A549 (cell line): Measurements from ENCODE around the gene RAD54L. TPM values are rescaled to one million over a fixed set of nuclear protein-coding genes. Genes with fewer than 3 reads are reported as not detected.

Experiments
- ATAC-seq, 2 experiments: fragments of 200-7000 bp in 1 of 2; fragments of >200 bp in 1 of 2; cut with Nextera tagmentation in 1 of 2; cut with Tn5 transposase in 1 of 2; 3 replicates each; pipeline versions ENCODE4 v1.8.0 to v1.9.1; 2018 to 2020; ENCODE audit warnings: mild to moderate bottlenecking in 1 of 2, moderate library complexity in 1 of 2
- CTCF ChIA-PET: fragments of 300-600 bp; sonication (Branson Sonifier 250); formaldehyde crosslinking; extraction: SDS; loops from one replicate; lab custom pipeline; 2021; ENCODE audit warnings: antibody characterized with exemption, inconsistent platforms; lab: Yijun Ruan, JAX
- POLR2A ChIA-PET: fragments of 350-600 bp; formaldehyde crosslinking; extraction: SDS; loops from one replicate; lab custom pipeline; 2021; ENCODE audit warnings: antibody characterized with exemption, inconsistent platforms; lab: Yijun Ruan, JAX
- DNase-seq, 2 experiments: peaks; one replicate each; pipeline versions ENCODE4 v3.0.0 to v3.0.0-alpha.2; 2011 to 2016; ENCODE audit warnings: low read depth in 1 of 2, low spot score in 1 of 2
- FAIRE-seq: peaks from 2 replicates; lab custom pipeline; 2011; peaks lifted over from hg19 to GRCh38; lab: Jason Lieb, UNC
- H3K27ac ChIP-seq, 2 experiments: fragments of >200 bp; sonication (Bioruptor Twin); formaldehyde crosslinking; 3 replicates each; pipeline ENCODE4 v1.5.1; 2016 to 2017
- H3K4me1 ChIP-seq: fragments of >200 bp; sonication (Bioruptor Twin); formaldehyde crosslinking; 3 replicates; pipeline ENCODE4 v1.6.1; 2016
- H3K4me2 ChIP-seq: fragments of >200 bp; sonication (Bioruptor Twin); formaldehyde crosslinking; 3 replicates; pipeline ENCODE4 v1.6.1; 2016
- H3K4me3 ChIP-seq: fragments of >200 bp; sonication (Bioruptor Twin); formaldehyde crosslinking; 3 replicates; pipeline ENCODE4 v1.5.1; 2016
- H3K9me3 ChIP-seq: fragments of >200 bp; sonication (Bioruptor Twin); formaldehyde crosslinking; 3 replicates; pipeline ENCODE4 v1.6.1; 2016
- BCL3 ChIP-seq: fragments of >200 bp; sonication (Bioruptor Twin); formaldehyde crosslinking; IDR thresholded peaks from 3 replicates; pipeline ENCODE4 v1.6.1; 2016
- CBX2 ChIP-seq: fragments of 200-600 bp; sonication (generic); IDR thresholded peaks from 2 replicates; pipeline ENCODE4 v1.6.1; 2016; ENCODE audit warnings: low read depth, mild to moderate bottlenecking, borderline replicate concordance
- CBX8 ChIP-seq: fragments of 200-600 bp; sonication (generic); IDR thresholded peaks from 2 replicates; pipeline ENCODE4 v1.6.1; 2016
- CHD4 ChIP-seq: fragments of 200-600 bp; sonication (generic); IDR thresholded peaks from 2 replicates; pipeline ENCODE4 v1.6.1; 2016; ENCODE audit warnings: antibody characterized with exemption, mild to moderate bottlenecking, borderline replicate concordance
- EHF ChIP-seq: fragments of 250-450 bp; sonication (Bioruptor Pico); IDR thresholded peaks from 2 replicates; pipeline ENCODE4 v1.5.0; 2020; ENCODE audit warnings: mild to moderate bottlenecking
- EHMT2 ChIP-seq: fragments of 200-600 bp; sonication (generic); IDR thresholded peaks from 2 replicates; pipeline ENCODE4 v1.6.1; 2016; ENCODE audit warnings: antibody characterized with exemption, low read depth, mild to moderate bottlenecking, moderate library complexity
- EP300 ChIP-seq, 2 experiments: fragments of >200 bp; sonication (Bioruptor Twin); formaldehyde crosslinking; IDR thresholded peaks; 2 replicates in 1 of 2; 3 replicates in 1 of 2; pipeline ENCODE4 v1.6.1; 2016 to 2017
- ESRRA ChIP-seq: fragments of 150-350 bp; IDR thresholded peaks from 2 replicates; pipeline ENCODE4 v1.6.1; 2014; ENCODE audit warnings: mild to moderate bottlenecking, low read length, borderline replicate concordance
- FOSB ChIP-seq: fragments of 250-450 bp; sonication (Bioruptor Pico); IDR thresholded peaks from 2 replicates; pipeline ENCODE4 v1.5.0; 2020; ENCODE audit warnings: mild to moderate bottlenecking, moderate library complexity
- HOXA7 ChIP-seq: fragments of 250-450 bp; sonication (Bioruptor Pico); IDR thresholded peaks from 2 replicates; pipeline ENCODE4 v1.5.0; 2020; ENCODE audit warnings: mild to moderate bottlenecking, moderate library complexity
- JUN ChIP-seq, 2 experiments: fragments of >200 bp; sonication (Bioruptor Twin); formaldehyde crosslinking; IDR thresholded peaks; 2 replicates in 1 of 2; 3 replicates in 1 of 2; pipeline ENCODE4 v1.6.1; 2016 to 2017
- KDM1A ChIP-seq: fragments of 200-600 bp; sonication (generic); IDR thresholded peaks from 2 replicates; pipeline ENCODE4 v1.6.1; 2016; ENCODE audit warnings: low read depth, mild to moderate bottlenecking
- NFE2L2 ChIP-seq: fragments of 150-350 bp; conservative IDR thresholded peaks from 2 replicates; pipeline ENCODE4 v1.6.1; 2014; ENCODE audit warnings: low read length
- NR3C1 ChIP-seq: fragments of >200 bp; sonication (Bioruptor Twin); formaldehyde crosslinking; IDR thresholded peaks from 3 replicates; pipeline ENCODE4 v1.6.1; 2017
- PHF8 ChIP-seq: fragments of 200-600 bp; sonication (generic); IDR thresholded peaks from 2 replicates; pipeline ENCODE4 v1.6.1; 2016; ENCODE audit warnings: low read depth, mild to moderate bottlenecking, antibody characterized with exemption, moderate library complexity, borderline replicate concordance
- POLR2A ChIP-seq: IDR thresholded peaks from 2 replicates; pipeline ENCODE4 v1.6.1; 2012; ENCODE audit warnings: mild to moderate bottlenecking, low read length
- RARB ChIP-seq: fragments of 250-450 bp; sonication (Bioruptor Pico); IDR thresholded peaks from 2 replicates; pipeline ENCODE4 v1.8.0; 2021; ENCODE audit warnings: mild to moderate bottlenecking, moderate library complexity
- RCOR1 ChIP-seq: fragments of 150-350 bp; IDR thresholded peaks from 2 replicates; pipeline ENCODE4 v1.6.1; 2014; ENCODE audit warnings: antibody characterized with exemption, low read length, low read depth
- SREBF2 ChIP-seq: fragments of 450-650 bp; IDR thresholded peaks from 2 replicates; pipeline ENCODE4 v1.6.1; 2014; ENCODE audit warnings: mild to moderate bottlenecking, moderate library complexity
- TFCP2L1 ChIP-seq: fragments of 250-450 bp; sonication (Bioruptor Pico); IDR thresholded peaks from 2 replicates; pipeline ENCODE4 v1.5.0; 2021; ENCODE audit warnings: mild to moderate bottlenecking
- ZSCAN20 ChIP-seq: fragments of 250-450 bp; sonication (Bioruptor Pico); IDR thresholded peaks from 2 replicates; pipeline ENCODE4 v1.8.0; 2022; ENCODE audit warnings: mild to moderate bottlenecking, moderate library complexity
- WGBS: methylation state at CpG from one replicate; pipeline ENCODE4 v1.1.6; 2017; ENCODE audit errors: missing lambda C conversion rate; 5-methylcytosine and 5-hydroxymethylcytosine counted together
- polyA plus RNA-seq, 4 experiments: library from polyadenylated mRNA; depleted of rRNA in 3 of 4; stranded (reverse); fragments of >200 nt; fragmentation: RNase III in 1 of 4; extraction: RNeasy Plus Mini Kit Qiagen cat#74134 plus additional on column Dnase treatment in 1 of 4; gene quantifications; 2 replicates in 3 of 4; 3 replicates in 1 of 4; pipeline ENCODE4 v1.2.3, GENCODE V29; 2011 to 2017
- TF ChIP-seq, protein P1 (sequence below): fragments of 200-600 bp; sonication (generic); IDR thresholded peaks from 2 replicates; pipeline ENCODE4 v1.6.1; 2016; ENCODE audit warnings: antibody characterized with exemption, mild to moderate bottlenecking, moderate library complexity
- TF ChIP-seq, protein P2 (sequence below): IDR thresholded peaks from 2 replicates; pipeline ENCODE4 v1.6.1; 2012
- TF ChIP-seq, protein P3 (sequence below): IDR thresholded peaks from 2 replicates; pipeline ENCODE4 v1.6.1; 2012

The RAD54L gene
- polyA plus RNA-seq, 2 of the 4 experiments (the other 2 are of a cell fraction): 10.9 to 14.0 TPM

GRCh38 chr1:46289976-46290375, 42.4 kb downstream of the RAD54L start:
- H3K27ac ChIP-seq: no peak overlapping the region
- WGBS: 84% methylated on average over 4 of the region's 4 CpGs
- DNase-seq (no peak), ATAC-seq (no peak), FAIRE-seq (no peak)
- no peaks in the 10 kb centered on the region for H3K9me3 ChIP-seq
- POLR2A ChIA-PET: no interaction called here
- H3K4me2 ChIP-seq: no peak overlapping the region
- CTCF ChIA-PET: no interaction called here
- TF ChIP-seq, protein P1, sequence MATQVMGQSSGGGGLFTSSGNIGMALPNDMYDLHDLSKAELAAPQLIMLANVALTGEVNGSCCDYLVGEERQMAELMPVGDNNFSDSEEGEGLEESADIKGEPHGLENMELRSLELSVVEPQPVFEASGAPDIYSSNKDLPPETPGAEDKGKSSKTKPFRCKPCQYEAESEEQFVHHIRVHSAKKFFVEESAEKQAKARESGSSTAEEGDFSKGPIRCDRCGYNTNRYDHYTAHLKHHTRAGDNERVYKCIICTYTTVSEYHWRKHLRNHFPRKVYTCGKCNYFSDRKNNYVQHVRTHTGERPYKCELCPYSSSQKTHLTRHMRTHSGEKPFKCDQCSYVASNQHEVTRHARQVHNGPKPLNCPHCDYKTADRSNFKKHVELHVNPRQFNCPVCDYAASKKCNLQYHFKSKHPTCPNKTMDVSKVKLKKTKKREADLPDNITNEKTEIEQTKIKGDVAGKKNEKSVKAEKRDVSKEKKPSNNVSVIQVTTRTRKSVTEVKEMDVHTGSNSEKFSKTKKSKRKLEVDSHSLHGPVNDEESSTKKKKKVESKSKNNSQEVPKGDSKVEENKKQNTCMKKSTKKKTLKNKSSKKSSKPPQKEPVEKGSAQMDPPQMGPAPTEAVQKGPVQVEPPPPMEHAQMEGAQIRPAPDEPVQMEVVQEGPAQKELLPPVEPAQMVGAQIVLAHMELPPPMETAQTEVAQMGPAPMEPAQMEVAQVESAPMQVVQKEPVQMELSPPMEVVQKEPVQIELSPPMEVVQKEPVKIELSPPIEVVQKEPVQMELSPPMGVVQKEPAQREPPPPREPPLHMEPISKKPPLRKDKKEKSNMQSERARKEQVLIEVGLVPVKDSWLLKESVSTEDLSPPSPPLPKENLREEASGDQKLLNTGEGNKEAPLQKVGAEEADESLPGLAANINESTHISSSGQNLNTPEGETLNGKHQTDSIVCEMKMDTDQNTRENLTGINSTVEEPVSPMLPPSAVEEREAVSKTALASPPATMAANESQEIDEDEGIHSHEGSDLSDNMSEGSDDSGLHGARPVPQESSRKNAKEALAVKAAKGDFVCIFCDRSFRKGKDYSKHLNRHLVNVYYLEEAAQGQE: no peak
- TF ChIP-seq TFCP2L1 (CRISPR knock-in tag) (no peak), POLR2A (no peak), CHD4 (no peak), NR3C1 (no peak), CBX8 (no peak), HOXA7 (CRISPR knock-in tag) (no peak), FOSB (no peak), EHMT2 (no peak), RARB (CRISPR knock-in tag) (no peak), CBX2 (no peak), JUN (IDR thresholded peaks at IDR 0.05) (no peak), EHF (CRISPR knock-in tag) (no peak)
- TF ChIP-seq, all 56 proteins: peak for 0
- Histone ChIP-seq H3K4me3 (no peak overlapping the region), H3K4me1 (no peaks in the 10 kb centered on the region)

DNA sequence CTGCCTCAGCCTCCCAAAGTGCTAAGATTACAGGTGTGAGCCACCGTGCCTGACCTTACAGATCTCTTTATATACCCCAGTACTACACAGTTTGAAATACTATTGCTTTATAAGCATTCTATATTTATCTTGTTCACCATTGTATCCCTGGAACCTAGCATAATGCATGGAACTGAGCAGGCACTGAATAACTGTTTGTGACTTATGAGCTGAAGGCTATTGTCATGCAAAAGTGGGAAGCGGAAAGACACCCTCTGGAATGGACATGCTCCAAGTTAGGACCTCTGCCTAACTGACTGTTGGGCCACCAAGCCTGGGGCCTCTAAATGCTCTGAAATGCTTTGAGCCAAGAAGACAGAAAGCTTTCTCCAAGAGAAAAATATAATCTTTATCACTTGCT, 47.7 kb downstream of the RAD54L start:
- H3K4me3 ChIP-seq: no peak overlapping the region
- FAIRE-seq: no peak
- no peaks in the 10 kb centered on the region for H3K4me1 ChIP-seq
- TF ChIP-seq NFE2L2 (no peak), RCOR1 (no peak), ZSCAN20 (no peak), PHF8 (no peak), TFCP2L1 (CRISPR knock-in tag) (no peak), SREBF2 (no peak), HOXA7 (CRISPR knock-in tag) (no peak), ESRRA (no peak), CBX8 (no peak), FOSB (no peak), BCL3 (no peak), EP300 (IDR thresholded peaks at IDR 0.05) (no peak), KDM1A (no peak)
- TF ChIP-seq, protein P2, sequence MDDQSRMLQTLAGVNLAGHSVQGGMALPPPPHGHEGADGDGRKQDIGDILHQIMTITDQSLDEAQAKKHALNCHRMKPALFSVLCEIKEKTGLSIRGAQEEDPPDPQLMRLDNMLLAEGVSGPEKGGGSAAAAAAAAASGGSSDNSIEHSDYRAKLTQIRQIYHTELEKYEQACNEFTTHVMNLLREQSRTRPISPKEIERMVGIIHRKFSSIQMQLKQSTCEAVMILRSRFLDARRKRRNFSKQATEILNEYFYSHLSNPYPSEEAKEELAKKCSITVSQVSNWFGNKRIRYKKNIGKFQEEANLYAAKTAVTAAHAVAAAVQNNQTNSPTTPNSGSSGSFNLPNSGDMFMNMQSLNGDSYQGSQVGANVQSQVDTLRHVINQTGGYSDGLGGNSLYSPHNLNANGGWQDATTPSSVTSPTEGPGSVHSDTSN: no peak
- TF ChIP-seq, protein P3, sequence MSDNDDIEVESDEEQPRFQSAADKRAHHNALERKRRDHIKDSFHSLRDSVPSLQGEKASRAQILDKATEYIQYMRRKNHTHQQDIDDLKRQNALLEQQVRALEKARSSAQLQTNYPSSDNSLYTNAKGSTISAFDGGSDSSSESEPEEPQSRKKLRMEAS: no peak
- WGBS: 85% methylated on average over 2 of the region's 2 CpGs
- no peak overlapping the region for H3K27ac ChIP-seq
- POLR2A ChIA-PET: no interaction called here
- ATAC-seq: no peak
- DNase-seq: no peak
- no peaks in the 10 kb centered on the region for H3K9me3 ChIP-seq
- no peak overlapping the region for H3K4me2 ChIP-seq
- CTCF ChIA-PET: interaction anchor here (2.1 kb wide), 1 partner anchor 10 kb away, joined by 4 read pairs; no protein-coding TSS in a partner anchor
